Mammary epithelial cell (primary cell): ENCODE data around the gene CHRNB2.

Source experiments
- CTCF ChIP-seq, 2 donors: IDR thresholded peaks in 1 of 2; conservative IDR thresholded peaks in 1 of 2; 2 replicates each; pipeline ENCODE4 v1.5.1; 2011 to 2012; ENCODE audit warnings: inconsistent platforms in 2 of 2, low read length in 2 of 2, mild to moderate bottlenecking in 2 of 2, control low read depth in 1 of 2, low read depth in 1 of 2; ENCODE audit not compliant: insufficient read depth in 1 of 2; ENCODE audit errors: extremely low read depth in 1 of 2
- EZH2 ChIP-seq: IDR thresholded peaks from 2 replicates; pipeline ENCODE4 v1.6.1; 2012; ENCODE audit warnings: low read length, inconsistent platforms, borderline replicate concordance

- TF ChIP-seq CTCF (conservative IDR thresholded peaks at IDR 0.05 in 1 of 2, IDR thresholded peaks at IDR 0.05 in 1 of 2; ENCODE audit: extremely low read depth in 1 of 2, insufficient read depth in 1 of 2, low read depth in 1 of 2, low read length in 2 of 2): no peak
- no peak for TF ChIP-seq EZH2
These were observed 1.7 kb upstream of the CHRNB2 start for GRCh38 chr1:154565876-154566275.
